Heart right ventricle (tissue), 16 donors: ENCODE results near the gene CACNA1B. TPM values are rescaled to one million over a fixed set of nuclear protein-coding genes. Genes with fewer than 3 reads are reported as not detected.
A peak's percentile ranks its signal among the peaks of the same experiment; 100 is the strongest.
"Not testable (repeated sequence)": the region's sequence is repeated elsewhere in the genome, so short reads cannot be mapped to it uniquely, and the experiment has no call there.

ENCODE experiments used
- ATAC-seq, 8 donors: fragments of 200-7000 bp; cut with Tn5 transposase; one replicate each; pipeline ENCODE4 v1.9.1; 2020; ENCODE audit warnings: mild to moderate bottlenecking in 8 of 8, moderate library complexity in 8 of 8, moderate number of reproducible peaks in 1 of 8
- DNase-seq, 2 donors: peaks; one replicate each; pipeline ENCODE4 v3.0.0-alpha.2; 2020
- H3K27ac ChIP-seq, 10 donors: fragments of 200-600 bp; sonication (generic) in 2 of 10; one replicate each; pipeline versions ENCODE4 v1.5.0 to v1.8.0; 2020 to 2022; ENCODE audit warnings: mild to moderate bottlenecking in 3 of 10
- H3K27me3 ChIP-seq, 7 donors: fragments of 200-600 bp; one replicate each; pipeline ENCODE4 v1.8.0; 2021 to 2022; ENCODE audit warnings: mild to moderate bottlenecking in 2 of 7
- H3K36me3 ChIP-seq, 9 donors: fragments of 200-600 bp; sonication (generic) in 1 of 9; one replicate each; pipeline versions ENCODE4 v1.5.0 to v1.8.0; 2020 to 2022; ENCODE audit warnings: mild to moderate bottlenecking in 2 of 9
- H3K4me1 ChIP-seq, 9 donors: fragments of 200-600 bp; sonication (generic) in 1 of 9; one replicate each; pipeline versions ENCODE4 v1.5.0 to v1.8.0; 2020 to 2022; ENCODE audit warnings: mild to moderate bottlenecking in 4 of 9
- H3K4me3 ChIP-seq, 10 donors: fragments of 200-600 bp; sonication (generic) in 2 of 10; one replicate each; pipeline versions ENCODE4 v1.5.0 to v1.8.0; 2020 to 2022; ENCODE audit warnings: mild to moderate bottlenecking in 7 of 10, moderate library complexity in 2 of 10
- H3K9me3 ChIP-seq, 11 donors: fragments of 200-600 bp in 10 of 11; sonication (generic) in 2 of 11; one replicate each; pipeline versions ENCODE4 v1.5.0 to v1.8.0; 2013 to 2022; ENCODE audit warnings: mild to moderate bottlenecking in 2 of 11, control low read depth in 1 of 11, moderate library complexity in 1 of 11
- CTCF ChIP-seq, 9 donors: fragments of 200-600 bp; sonication (generic) in 2 of 9; IDR thresholded peaks; one replicate each; pipeline versions ENCODE4 v1.5.0 to v1.8.0; 2021 to 2022; ENCODE audit warnings: antibody characterized with exemption in 9 of 9, mild to moderate bottlenecking in 5 of 9, moderate library complexity in 1 of 9
- whole genome bisulfite sequencing, 2 donors: extraction: QIAGEN DNeasy Blood & Tissue Kit; methylation state at CpG; one replicate each; pipeline ENCODE4 v1.1.7; 2013; ENCODE audit warnings: inconsistent platforms in 1 of 2; 5-methylcytosine and 5-hydroxymethylcytosine counted together
- intact Hi-C, 10 donors: fragments of 100-400 bp; cut with DNase I; formaldehyde crosslinking; loops; one replicate each; pipeline versions ENCODE4 v1.11.1 to v1.14.2; 2022
- polyA plus RNA-seq, 2 donors: library from polyadenylated mRNA; stranded (reverse); fragments of 200-250 nt; gene quantifications; one replicate each; pipeline ENCODE4 v1.2.3, GENCODE V29; 2013
- total RNA-seq, 10 donors: library from RNA; stranded (reverse); fragmentation: NEBNext Ultra II Directional in 3 of 10; extraction: Animal tissue kit (Norgen Biotek cat#: 25700) in 3 of 10; gene quantifications; one replicate each; pipeline versions ENCODE4 v1.2.1 to v1.2.4, GENCODE V29; 2021 to 2023
- donor health status: Arrhythmogenic right ventricular cardiomyopathy.
- donor health status: ischemic (EF 13 %, LVEDD 7.1; RV severe dilation, severe dysfunction).
- donor health status: healthy with polysubstance abuse.
- donor health status: DM: no; HTN: yes; CAD: no.
- donor health status: DM: no; HTN: no; CAD: no.
- donor health status: ischemic (EF 25% LVEDD 6.9; RV normal size, moderate dysfunction).
- donor health status: ischemic (EF 25% LVEDD 5.7; RV mildly dilated, moderate dysfunction).
- donor health status: healthy.
- donor health status: DM: yes; HTN: yes; CAD: no.
- donor health status: Ischemic cardiomyopathy.
- donor health status: ischemic (EF 35%, LVEDD 5.7; RV mildly dilated, moderate dysfunction).
- donor health status: nonischemic (EF 11% LVEDD 7.7; RV severe dilation, severe dysfunction).
- donor health status: DM: yes; HTN: yes; CAD: no.
- donor health status: PGD.
- donor health status: ischemic (EF 29% LVEDD 5.4; RV normal size, mild dysfunction).
- donor health status: nonischemic (EF 23%, LVEDD 6.1; RV moderate dilation, normal function).

CACNA1B gene
- total and polyA plus RNA-seq, 12 donors, result under 0.01 to 0.66 (median 0.15) TPM; not detected in 1

DNA sequence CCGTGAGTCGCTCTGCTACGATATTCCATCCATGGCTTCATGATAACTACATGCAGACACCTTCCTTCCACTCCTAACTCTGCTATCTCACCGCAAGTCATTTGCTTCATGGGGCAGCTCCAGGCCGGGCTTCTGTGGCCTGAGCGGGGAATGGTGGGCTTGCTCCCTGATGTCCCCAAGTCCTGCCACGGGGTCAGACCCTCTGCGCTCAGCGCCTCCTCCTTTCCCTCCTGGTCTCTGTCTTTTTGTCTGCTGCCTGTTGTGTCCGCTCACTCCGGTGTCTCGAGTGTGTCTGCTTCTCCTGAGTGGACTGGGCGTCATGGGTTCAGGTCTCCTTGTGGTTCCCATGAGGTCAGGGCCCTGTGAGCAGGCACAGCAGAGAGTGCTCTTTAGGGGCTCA, 139.6 kb downstream of the CACNA1B start:
- Histone ChIP-seq H3K27ac (no peak overlapping the region), H3K4me3 (no peak overlapping the region), H3K27me3 (peaks cover 2 to 18% (median 7%) of the 10 kb centered on the region in 7 donors), H3K36me3 (no peaks in the 10 kb centered on the region), H3K9me3 (no peaks in the 10 kb centered on the region), H3K4me1 (no peaks in the 10 kb centered on the region)
- WGBS, 2 donors, result 88 to 89% methylated on average over 13 of the region's 13 CpGs
- DNase-seq (no peak), ATAC-seq (no peak)
- intact Hi-C loops, result no loop called here
- TF ChIP-seq CTCF (IDR thresholded peaks at IDR 0.05), result no peak

GRCh38 chr9:138019514-138019913, 141.9 kb downstream of the CACNA1B start:
- H3K36me3 ChIP-seq, H3K9me3 ChIP-seq, H3K4me3 ChIP-seq, DNase-seq, H3K4me1 ChIP-seq, ATAC-seq, intact Hi-C loops, H3K27ac ChIP-seq: not testable (repeated sequence)
- 73 to 79% methylated on average over 10 of the region's 10 CpGs for WGBS, 2 donors
- H3K27me3 ChIP-seq, result peaks cover 9 to 38% (median 27%) of the 10 kb centered on the region in 7 donors

DNA sequence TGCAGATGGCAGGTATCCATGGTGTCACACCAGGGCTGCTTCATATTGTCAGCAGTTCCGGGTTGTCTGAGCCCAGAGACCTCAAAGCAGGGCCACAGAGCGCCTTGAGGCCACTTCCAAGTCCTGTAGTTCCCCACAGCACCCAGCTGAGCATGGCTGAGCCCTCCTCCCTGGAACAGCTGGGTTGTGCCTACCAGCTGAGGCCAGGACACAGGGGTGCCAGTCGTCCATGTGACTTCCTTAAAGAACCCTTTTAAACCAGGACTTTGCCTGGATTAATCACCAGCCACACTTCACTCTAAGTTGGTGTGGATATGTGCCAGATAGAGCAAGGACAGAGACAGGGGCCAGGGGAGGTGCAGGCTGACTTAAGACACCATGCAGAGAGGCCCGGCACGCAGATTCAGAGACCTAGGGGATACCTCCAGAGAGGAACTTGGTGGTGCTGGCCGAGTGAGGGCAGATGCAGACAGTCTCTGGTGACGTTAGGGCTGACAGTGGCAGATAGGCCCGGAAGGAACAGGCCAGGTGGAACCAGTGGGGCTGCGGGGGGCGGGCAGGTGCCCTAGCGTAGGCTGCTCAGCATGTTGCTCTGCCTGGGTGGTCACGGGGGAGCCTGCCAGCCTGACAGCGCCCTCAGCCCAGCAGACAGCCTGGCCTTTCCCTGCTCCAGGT, 142.7 kb downstream of the CACNA1B start:
- peak in 1 of 8 donors; percentile 22 for ATAC-seq
- no peak for TF ChIP-seq CTCF (IDR thresholded peaks at IDR 0.05)
- Histone ChIP-seq H3K9me3 (no peaks in the 10 kb centered on the region), H3K4me1 (peaks cover 0 to 9% (median 0%) of the 10 kb centered on the region in 9 donors), H3K27ac (no peak overlapping the region), H3K27me3 (peaks cover 9 to 46% (median 33%) of the 10 kb centered on the region in 7 donors), H3K4me3 (no peak overlapping the region), H3K36me3 (no peaks in the 10 kb centered on the region)
- DNase-seq, result no peak
- WGBS, 2 donors, result 78 to 83% methylated on average over 13 of the region's 13 CpGs
- intact Hi-C loops, result no loop called here

- 86 to 90% methylated on average over 5 of the region's 5 CpGs for WGBS, 2 donors
- no peak for DNase-seq
- H3K4me1 ChIP-seq, result peaks cover 0 to 9% (median 0%) of the 10 kb centered on the region in 9 donors
- no peaks in the 10 kb centered on the region for H3K36me3 ChIP-seq
- TF ChIP-seq CTCF (IDR thresholded peaks at IDR 0.05), result no peak
- H3K27me3 ChIP-seq, result peaks cover 9 to 51% (median 35%) of the 10 kb centered on the region in 7 donors
- H3K4me3 ChIP-seq, result no peak overlapping the region
- H3K9me3 ChIP-seq, result no peaks in the 10 kb centered on the region
- intact Hi-C loops, result no loop called here
- no peak for ATAC-seq
- no peak overlapping the region for H3K27ac ChIP-seq
Measured at GRCh38 chr9:138020795-138021182, 143.2 kb downstream of the CACNA1B start.
